ENCODE data around the gene AXL.
A peak's percentile ranks its signal among the peaks of the same experiment; 100 is the strongest.

AXL gene

DNA sequence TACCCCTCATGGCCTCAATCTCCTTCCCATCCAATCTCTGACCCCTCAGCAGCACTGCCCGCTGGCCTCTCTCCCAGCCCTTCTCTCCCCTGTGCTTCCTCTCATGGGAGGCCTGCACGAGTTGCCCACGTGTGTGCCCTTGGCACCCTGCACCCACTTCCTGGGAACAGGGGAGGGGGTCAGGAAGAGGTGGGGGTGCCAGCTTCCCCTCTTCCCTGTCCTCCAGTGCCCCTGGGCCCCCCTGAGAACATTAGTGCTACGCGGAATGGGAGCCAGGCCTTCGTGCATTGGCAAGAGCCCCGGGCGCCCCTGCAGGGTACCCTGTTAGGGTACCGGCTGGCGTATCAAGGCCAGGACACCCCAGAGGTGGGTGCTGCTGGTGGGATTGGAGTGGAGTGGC, 19.2 kb downstream of the AXL start:
- DNase-seq = no peak

GRCh38 chr19:41239363-41239762, 20.3 kb downstream of the AXL start:
- DNase-seq = no peak

DNA sequence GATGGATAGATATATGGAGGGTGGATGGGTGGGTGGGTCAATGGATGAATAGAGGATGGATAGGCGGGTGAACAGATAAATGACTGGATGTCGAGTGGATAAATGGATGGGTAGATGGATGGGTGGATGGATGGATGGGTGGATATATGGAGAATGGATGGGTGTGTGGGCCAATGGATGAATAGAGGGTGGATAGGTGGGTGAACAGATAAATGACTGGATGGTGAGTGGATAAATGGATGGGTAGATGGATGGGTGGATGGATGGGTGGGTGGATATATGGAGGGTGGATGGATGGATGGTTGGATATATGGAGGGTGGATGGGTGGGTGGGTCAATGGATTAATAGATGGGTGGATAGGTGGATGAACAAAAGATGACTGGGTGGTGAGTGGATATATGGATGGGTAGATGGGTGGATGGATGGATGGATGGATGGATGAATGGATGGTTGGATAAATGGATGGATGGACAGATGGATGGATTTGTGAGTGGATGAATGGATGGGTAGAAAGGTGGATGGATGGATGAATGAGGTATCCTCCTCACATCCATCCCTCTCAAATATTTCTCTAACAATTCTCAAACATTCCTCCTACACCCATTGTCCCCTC, 21.0 kb downstream of the AXL start:
- no peak for DNase-seq

DNA sequence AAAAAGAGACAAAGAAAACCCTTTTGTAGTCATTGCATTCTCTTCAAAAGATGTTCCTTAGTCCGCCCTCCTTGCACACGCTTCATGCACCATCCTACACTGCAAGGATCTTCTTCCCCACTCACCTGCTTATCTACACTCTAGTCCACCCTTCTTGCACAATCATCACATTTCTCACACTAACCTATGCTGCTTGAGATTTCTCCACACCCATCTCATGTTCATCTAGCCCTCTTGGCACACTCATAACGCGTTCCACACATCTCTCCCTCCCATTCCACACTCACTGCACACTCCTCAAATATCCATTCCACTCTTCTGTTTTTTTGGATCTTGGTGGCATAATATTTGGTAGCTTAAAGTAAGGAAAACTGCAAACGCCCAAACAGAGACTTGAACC, 22.8 kb downstream of the AXL start:
- DNase-seq = no peak

DNA sequence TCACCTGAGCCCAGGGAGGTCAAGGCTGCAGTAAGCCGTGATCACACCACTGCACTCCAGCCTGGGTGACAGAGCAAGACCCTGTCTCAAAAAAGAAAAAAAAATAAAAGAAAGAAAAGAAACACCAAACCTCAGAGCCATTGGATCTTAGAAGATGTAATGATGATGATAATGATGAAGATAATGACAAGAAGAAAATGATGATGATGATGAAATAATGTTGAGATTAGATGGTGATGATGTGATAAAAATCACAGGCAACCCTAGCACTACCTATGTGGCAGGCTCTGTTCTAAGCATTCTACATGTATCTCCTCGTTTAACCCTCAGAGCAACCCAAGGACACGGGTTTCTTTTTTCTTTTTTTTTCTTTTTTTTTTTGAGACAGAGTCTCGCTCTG, 25.1 kb downstream of the AXL start:
- DNase-seq = no peak

GRCh38 chr19:41245843-41246242, 26.8 kb downstream of the AXL start:
- DNase-seq = no peak

DNA sequence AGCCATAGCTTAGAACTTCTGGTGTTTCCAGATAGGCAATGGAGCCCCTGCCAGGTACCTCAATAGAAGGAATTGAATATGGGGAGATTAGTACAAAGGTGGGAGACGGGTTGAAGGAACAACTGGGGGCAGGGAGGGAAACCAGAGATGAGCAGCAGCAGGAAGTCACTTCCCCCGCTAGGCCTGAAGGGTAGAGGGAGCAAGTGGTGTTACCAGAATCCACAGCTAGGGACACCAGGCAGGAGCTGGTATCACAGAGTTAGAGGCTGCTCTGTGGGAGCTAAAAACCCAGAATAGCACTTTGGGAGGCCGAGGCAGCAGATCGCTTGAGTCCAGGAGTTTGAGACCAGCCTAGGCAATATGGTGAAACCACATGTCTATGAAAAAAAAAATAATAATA, 29.9 kb downstream of the AXL start:
- DNase-seq = no peak

DNA sequence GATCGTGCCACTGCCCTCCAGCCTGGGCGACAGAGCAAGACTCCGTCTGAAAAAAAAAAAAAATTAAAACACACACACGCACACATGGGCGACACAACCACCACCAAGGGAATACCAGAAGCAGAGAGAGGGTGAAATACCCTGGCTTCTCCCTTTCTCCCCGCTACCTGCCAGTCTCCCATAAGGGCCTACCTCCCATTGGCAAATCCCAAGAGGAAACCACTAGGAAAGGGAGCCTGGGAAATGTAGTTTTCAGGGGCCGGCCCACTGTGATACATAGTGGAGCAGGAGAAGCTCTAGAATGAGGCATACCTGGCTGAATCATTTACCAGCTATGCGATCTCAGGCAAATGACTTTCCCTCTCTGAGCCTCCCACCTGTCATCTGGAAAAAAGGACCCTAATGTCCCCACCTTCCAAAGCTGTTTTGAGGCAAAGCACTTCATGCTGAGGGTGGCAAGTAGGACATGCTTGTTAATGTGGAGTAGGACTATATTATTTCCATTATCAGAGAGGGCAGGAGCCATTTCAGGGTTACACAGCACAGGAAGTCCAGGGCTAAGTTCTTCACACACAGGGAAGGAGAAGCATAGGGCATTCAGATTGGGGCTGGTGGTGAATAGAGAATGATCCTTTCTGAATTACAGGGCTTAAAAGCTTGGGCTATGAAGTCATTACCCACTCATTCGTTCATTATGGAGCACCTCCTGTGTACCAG, 30.8 kb downstream of the AXL start:
- DNase-seq = no peak

- DNase-seq = no peak
Measured at GRCh38 chr19:41253660-41254059, 34.6 kb downstream of the AXL start.

DNA sequence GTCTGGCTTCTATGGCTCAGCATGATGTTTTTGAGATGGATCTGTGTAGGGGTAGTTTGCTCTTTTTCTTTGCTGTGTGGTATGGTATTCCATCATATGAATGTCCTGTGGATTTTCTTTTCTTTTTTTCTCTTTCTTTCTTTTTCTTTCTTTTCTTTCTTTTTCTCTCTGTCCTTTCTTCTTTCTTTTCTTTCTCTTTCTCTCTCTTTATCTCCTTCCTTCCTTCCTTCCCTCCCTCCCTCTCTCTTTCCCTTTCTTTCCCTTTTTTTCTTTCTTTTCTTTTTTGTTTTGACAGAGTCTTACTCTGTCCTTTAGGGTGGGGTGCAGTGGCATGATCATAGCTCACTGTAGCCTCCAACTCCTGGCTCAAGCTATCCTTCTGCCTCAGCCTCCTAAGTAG, 36.1 kb downstream of the AXL start:
- no peak for DNase-seq

DNA sequence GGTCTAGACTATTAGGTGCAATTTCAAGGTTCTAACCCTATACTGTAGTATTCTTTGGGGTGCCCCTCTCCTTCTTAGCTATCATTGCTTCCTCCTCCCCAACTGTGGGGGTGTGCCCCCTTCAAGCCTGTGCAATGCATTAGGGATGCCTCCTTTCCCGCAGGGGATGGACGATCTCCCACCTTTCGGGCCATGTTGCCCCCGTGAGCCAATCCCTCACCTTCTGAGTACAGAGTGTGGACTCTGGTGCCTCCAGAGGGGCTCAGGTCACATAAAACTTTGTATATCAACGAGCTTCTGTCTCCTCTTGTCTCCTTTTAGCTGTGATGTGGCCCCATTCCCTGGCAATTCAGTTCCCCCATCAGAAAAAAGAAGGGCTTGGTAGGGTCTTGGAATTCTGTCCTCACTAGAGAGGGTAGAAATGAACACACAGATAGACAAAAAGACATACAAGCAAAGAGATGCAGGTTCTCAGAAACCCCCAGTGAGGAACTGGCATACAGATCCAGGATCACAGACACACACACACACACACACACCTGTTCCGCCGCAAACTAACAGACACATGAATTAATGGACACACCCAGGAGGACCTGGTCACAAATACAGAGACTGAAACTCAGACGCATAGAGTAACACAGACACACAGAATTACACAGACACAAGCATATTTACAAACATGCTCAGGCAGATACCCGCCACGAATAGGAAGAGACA, 42.6 kb downstream of the AXL start:
- no peak for DNase-seq

- DNase-seq = peak; percentile 93
Measured at GRCh38 chr19:41263042-41263849, 44.2 kb downstream of the AXL start.

DNA sequence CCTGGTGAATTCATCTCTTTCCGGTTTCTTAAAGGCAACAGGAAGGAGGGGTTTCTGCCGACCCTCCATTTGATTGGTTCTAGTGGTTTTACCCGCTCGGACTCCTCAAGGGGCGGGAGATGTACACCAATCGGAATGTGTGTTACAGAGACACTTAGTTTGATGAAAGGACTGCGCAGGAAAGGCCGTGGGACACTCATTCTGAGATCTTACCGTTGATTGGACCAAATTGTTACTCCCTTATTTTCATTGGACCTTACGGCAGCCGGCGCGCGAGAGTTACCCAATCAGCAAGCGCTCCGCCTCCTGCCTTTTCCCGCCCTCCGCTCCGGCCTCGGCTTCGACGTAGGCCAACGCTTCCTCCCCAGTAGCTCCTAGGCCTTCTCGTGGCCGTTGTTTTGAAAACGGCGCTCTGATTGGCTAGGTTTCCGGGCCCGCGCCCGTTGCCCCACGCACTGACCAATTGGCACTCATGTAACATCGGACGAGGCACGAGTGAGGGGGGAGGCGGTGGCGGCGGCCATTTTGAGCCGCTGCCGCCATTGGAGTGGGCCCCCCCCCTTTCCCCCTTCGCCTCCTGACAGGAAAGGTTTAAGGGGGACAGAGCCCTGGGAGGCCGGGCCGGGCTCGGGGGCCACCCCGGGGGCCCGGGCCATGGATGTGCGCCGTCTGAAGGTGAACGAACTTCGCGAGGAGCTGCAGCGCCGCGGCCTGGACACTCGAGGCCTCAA, 45.0 kb downstream of the AXL start, which contains the start of gene HNRNPUL1:
HNRNPUL1 (plus strand) TSS at position 523 of the 731 bp plus-strand sequence; CDS start at position 655, 132 bp downstream.
- peak; percentile 100 for DNase-seq

DNA sequence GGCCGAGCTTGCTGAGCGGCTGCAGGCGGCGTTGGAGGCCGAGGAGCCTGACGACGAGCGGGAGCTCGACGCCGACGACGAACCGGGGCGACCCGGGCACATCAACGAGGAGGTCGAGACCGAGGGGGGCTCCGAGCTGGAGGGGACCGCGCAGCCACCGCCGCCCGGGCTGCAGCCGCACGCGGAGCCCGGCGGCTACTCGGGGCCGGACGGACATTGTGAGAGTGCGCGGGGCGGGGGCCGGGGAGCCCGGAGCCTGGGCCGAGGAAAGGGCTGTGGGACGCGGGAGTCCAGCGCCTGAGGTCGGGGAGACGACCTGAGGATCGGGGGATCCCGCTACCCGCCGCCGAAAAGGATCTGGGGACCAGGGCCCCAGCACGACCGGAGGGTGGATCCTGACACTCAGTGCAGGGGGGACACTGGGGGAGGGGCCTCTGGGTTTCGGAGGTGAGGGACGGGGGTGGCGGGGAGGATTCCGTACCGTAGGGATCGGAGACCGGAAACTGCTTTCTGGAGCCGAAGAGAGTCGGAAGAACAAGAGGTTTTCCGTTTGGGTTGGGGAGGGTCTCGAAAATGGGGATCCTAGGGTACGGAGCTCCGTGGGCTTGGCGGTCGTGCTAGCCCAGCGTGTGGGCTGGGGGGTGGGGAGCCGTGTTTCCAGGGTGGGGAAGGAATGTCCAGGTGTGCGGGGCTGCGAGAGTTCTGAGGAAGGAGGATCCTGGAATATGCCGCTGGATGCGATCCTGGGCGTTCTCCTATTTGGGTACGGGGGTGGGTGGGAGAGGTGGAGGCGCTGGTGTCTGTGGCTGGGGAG, 45.8 kb downstream of the AXL start:
- DNase-seq = peak; percentile 39

- peak; percentile 1 for DNase-seq
Measured at GRCh38 chr19:41265395-41266153, 46.6 kb downstream of the AXL start.

DNA sequence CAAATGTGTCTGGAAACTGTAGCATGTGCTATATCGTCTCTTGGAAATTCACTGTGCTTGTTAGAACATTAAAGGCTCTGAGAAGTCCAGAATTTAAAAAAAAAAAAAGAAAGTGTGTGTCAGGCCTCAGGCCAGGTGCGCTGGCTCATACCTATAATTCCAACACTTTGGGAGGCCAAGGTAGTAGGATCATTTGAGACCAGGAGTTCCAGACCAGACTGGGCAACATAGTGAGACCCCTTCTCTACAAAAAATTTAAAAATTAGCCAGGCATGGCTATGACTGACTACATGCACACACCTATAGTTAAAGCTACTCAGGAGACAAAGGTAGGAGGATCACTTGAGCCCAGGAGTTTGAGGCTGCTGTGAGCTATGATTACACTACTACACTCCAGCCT, 50.0 kb downstream of the AXL start:
- DNase-seq = no peak

GRCh38 chr19:41269571-41269970, 50.5 kb downstream of the AXL start:
- DNase-seq = no peak

DNA sequence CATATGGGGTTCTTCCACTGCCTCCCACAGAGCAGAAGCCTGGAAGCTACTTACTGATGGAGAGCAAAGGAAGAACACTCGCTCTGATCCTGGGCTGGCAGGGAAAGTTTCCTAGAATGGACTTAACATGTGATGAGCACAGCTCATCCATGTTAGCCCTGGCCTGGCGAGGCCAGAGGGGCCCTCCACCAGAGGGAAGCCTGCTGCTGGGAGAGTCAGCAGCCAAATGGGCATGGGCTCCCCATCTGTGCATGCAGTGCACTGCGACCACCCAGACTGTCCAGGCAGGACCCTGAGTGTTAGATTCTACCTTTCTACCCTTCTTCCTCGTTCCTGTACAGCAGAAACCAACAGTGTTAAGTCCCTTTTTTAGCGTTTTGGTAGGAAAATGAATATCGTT, 54.1 kb downstream of the AXL start:
- DNase-seq = no peak

GRCh38 chr19:41274802-41275201, 55.8 kb downstream of the AXL start:
- DNase-seq = no peak

DNA sequence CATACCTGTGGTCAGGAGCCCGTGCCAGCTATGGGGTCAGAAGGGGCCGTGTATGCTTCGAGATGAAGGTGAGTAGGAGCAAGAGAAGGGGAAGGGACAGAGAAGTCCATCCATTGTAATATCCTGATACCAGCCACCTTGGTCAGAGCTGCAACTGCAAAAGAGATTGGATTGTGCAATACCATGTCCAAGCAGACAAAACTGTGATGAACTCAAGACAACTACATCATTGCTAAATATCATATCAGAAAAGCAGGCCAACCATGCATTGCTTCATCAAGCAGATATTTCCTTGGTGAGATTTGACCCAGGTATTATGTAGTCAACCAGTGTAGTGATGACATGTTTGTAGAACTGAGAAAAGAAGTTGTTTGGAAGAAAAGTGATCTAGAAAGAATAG, 57.2 kb downstream of the AXL start:
- no peak for DNase-seq

DNA sequence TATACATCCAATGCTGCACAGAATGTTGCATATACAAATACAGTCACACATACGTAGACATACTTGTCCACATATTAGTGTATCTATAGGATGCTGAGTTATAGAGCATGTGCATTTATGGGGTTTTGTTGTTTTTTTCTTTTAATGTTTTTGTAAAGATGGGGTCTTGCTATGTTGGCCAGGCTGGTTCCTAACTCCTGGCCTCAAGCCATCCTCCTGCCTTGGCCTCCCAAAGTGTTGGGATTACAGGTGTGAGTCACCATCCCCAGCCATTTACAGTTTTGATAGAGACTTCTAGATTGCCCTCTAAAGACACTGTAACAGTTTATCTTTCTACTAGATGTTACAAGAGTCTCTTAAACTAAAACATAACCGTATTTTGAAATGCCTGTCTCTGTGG, 59.5 kb downstream of the AXL start:
- DNase-seq = no peak

Data from CD4-positive, alpha-beta T cell treated with Interleukin-4 for 4 hours (primary cell).